NCI-H460 (cell line): Measurements from ENCODE around the gene RBM28. TPM values are rescaled to one million over a fixed set of nuclear protein-coding genes. Genes with fewer than 3 reads are reported as not detected.

Experiments
- DNase-seq: peaks from one replicate; pipeline ENCODE4 v3.0.0-alpha.2; 2016; ENCODE audit warnings: low read depth; ENCODE audit errors: extremely low read depth
- total RNA-seq: library from RNA; depleted of rRNA; stranded (reverse); fragments of >200 nt; shearing (Covaris generic); gene quantifications from 2 replicates; pipeline ENCODE4 v1.2.3, GENCODE V29; 2014

Gene RBM28
- total RNA-seq, 1 experiment from 2014 or later = 31.0 TPM

GRCh38 chr7:128351296-128352152 lies 7.8 kb upstream of the RBM28 start:
- DNase-seq = no peak

- no peak for DNase-seq
Measured at GRCh38 chr7:128350708-128351295, 7.1 kb upstream of the RBM28 start.

- no peak for DNase-seq
Measured at GRCh38 chr7:128349466-128349825, 5.7 kb upstream of the RBM28 start.

- peak; percentile 53 for DNase-seq
Measured at GRCh38 chr7:128347647-128348097, 4.0 kb upstream of the RBM28 start.

GRCh38 chr7:128344431-128344774 lies 695 bp upstream of the RBM28 start:
- no peak for DNase-seq

- no peak for DNase-seq
Measured at GRCh38 chr7:128341733-128342132, 2.0 kb downstream of the RBM28 start.

- DNase-seq = no peak
Measured at GRCh38 chr7:128335730-128336129, 8.0 kb downstream of the RBM28 start.

- DNase-seq = no peak
Measured at GRCh38 chr7:128324368-128324680, 19.4 kb downstream of the RBM28 start.

- no peak for DNase-seq
Measured at GRCh38 chr7:128323459-128324367, 20.0 kb downstream of the RBM28 start.

GRCh38 chr7:128323040-128323439 lies 20.7 kb downstream of the RBM28 start:
- no peak for DNase-seq

- DNase-seq = peak; percentile 15
Measured at GRCh38 chr7:128322040-128322643, 21.6 kb downstream of the RBM28 start.

- no peak for DNase-seq
Measured at GRCh38 chr7:128321044-128321422, 22.7 kb downstream of the RBM28 start.

- DNase-seq = no peak
Measured at GRCh38 chr7:128318691-128319090, 25.0 kb downstream of the RBM28 start.

GRCh38 chr7:128311013-128311412 lies 32.7 kb downstream of the RBM28 start:
- no peak for DNase-seq

GRCh38 chr7:128310499-128310898 lies 33.2 kb downstream of the RBM28 start:
- DNase-seq = no peak

- no peak for DNase-seq
Measured at GRCh38 chr7:128309976-128310375, 33.7 kb downstream of the RBM28 start.

GRCh38 chr7:128309124-128309523 lies 34.6 kb downstream of the RBM28 start:
- DNase-seq = no peak

GRCh38 chr7:128307061-128307460 lies 36.6 kb downstream of the RBM28 start:
- no peak for DNase-seq

GRCh38 chr7:128304212-128304611 lies 39.5 kb downstream of the RBM28 start:
- DNase-seq = no peak

- no peak for DNase-seq
Measured at GRCh38 chr7:128303643-128304042, 40.1 kb downstream of the RBM28 start.

GRCh38 chr7:128303133-128303532 lies 40.6 kb downstream of the RBM28 start:
- no peak for DNase-seq
